ENCODE measurements around the gene C2. TPM values are rescaled to one million over a fixed set of nuclear protein-coding genes. Genes with fewer than 3 reads are reported as not detected.

Gene C2
- total and polyA plus RNA-seq, 4 experiments from 2014 or later = 2.1 to 3.2 TPM; not detected in 2

GRCh38 chr6:31898383-31899011 lies 29.0 kb upstream of the C2 start:
- Histone ChIP-seq H3K4me1 (ENCODE audit: insufficient read depth, low read length) (peaks cover 42% of the 10 kb centered on the region), H3K9me3 (ENCODE audit: control insufficient read depth in 1 of 2, low read length in 2 of 2) (no peaks in the 10 kb centered on the region), H3K27ac (ENCODE audit: low read depth, low read length) (peak overlapping the region; percentile 88), H3K27me3 (ENCODE audit: insufficient read depth, low read length) (no peaks in the 10 kb centered on the region), H3K36me3 (ENCODE audit: insufficient read depth, low read length) (peaks cover 9% of the 10 kb centered on the region), H3K4me3 (ENCODE audit: low read length in 2 of 2) (peak overlapping the region; percentile 71 to 92)
- Mint-ChIP-seq H3K36me3 (peaks cover under 1 to 28% of the 10 kb centered on the region in 2 donors), H3K4me1 (peaks cover 22 to 51% (median 35%) of the 10 kb centered on the region in 4 donors), H3K4me3 (peak overlapping the region; percentile 92 to 99 (median 96)), H3K9me3 (no peaks in the 10 kb centered on the region), H3K27ac (peak overlapping the region; percentile 95 to 99 (median 97)), H3K27me3 (no peaks in the 10 kb centered on the region)
- intact Hi-C loops (cut with micrococcal nuclease) = loop anchor here (1.0 to 5.0 kb wide), 5 partner anchors 61 to 1309 kb away; partner anchors contain the start of genes AGPAT1, BAG6, CSNK2B and LY6G5B
- DNase-seq = peak; percentile 61 to 67 (median 66)
- POLR2A ChIA-PET (ENCODE audit: partially characterized antibody) = interaction anchor here (0.6 to 2.8 kb wide), 23 partner anchors 10 to 405 kb away, joined by 3 to 21 read pairs (median 5); partner anchors contain the start of genes ABHD16A, BAG6, C6orf47 and CSNK2B
- CTCF ChIA-PET (ENCODE audit: partially characterized antibody) = interaction anchor here (1.0 to 2.3 kb wide), 7 partner anchors 9 to 71 kb away, joined by 4 to 9 read pairs (median 5); partner anchors contain the start of genes CFB, HSPA1B, NELFE and NEU1

GRCh38 chr6:31899215-31899614 lies 28.3 kb upstream of the C2 start:
- Mint-ChIP-seq H3K4me3 (peak overlapping the region in 7 of 8 donors; percentile 35 to 97 (median 75)), H3K9me3 (no peaks in the 10 kb centered on the region), H3K4me1 (peaks cover 22 to 51% (median 34%) of the 10 kb centered on the region in 4 donors), H3K27ac (peak overlapping the region in 6 of 7 donors; percentile 10 to 96 (median 73)), H3K36me3 (peaks cover 0 to 25% of the 10 kb centered on the region in 2 donors), H3K27me3 (no peaks in the 10 kb centered on the region)
- ChIA-PET CTCF (ENCODE audit: partially characterized antibody) (interaction anchor here (1.0 to 2.3 kb wide), 3 partner anchors 12 to 60 kb away, joined by 4 to 9 read pairs (median 6); partner anchors contain the start of genes NELFE and SKIC2), POLR2A (ENCODE audit: partially characterized antibody) (interaction anchor here (0.9 to 1.5 kb wide), 7 partner anchors 11 to 358 kb away, joined by 3 to 7 read pairs (median 5); partner anchors contain the start of genes ABHD16A, DDX39B and HSPA1B)
- DNase-seq = no peak
- no peak overlapping the region for H3K4me3 ChIP-seq (ENCODE audit: low read length in 2 of 2)
- no peaks in the 10 kb centered on the region for H3K9me3 ChIP-seq (ENCODE audit: control insufficient read depth in 1 of 2, low read length in 2 of 2)
- peaks cover 42% of the 10 kb centered on the region for H3K4me1 ChIP-seq (ENCODE audit: insufficient read depth, low read length)
- H3K27me3 ChIP-seq (ENCODE audit: insufficient read depth, low read length) = no peaks in the 10 kb centered on the region
- intact Hi-C loops (cut with micrococcal nuclease) = loop anchor here (5.0 kb wide), 3 partner anchors 232 to 1308 kb away; partner anchors contain the start of genes AGPAT1, CSNK2B, LY6G5B and RING1
- peaks cover 8% of the 10 kb centered on the region for H3K36me3 ChIP-seq (ENCODE audit: insufficient read depth, low read length)
- H3K27ac ChIP-seq (ENCODE audit: low read depth, low read length) = no peak overlapping the region

DNA sequence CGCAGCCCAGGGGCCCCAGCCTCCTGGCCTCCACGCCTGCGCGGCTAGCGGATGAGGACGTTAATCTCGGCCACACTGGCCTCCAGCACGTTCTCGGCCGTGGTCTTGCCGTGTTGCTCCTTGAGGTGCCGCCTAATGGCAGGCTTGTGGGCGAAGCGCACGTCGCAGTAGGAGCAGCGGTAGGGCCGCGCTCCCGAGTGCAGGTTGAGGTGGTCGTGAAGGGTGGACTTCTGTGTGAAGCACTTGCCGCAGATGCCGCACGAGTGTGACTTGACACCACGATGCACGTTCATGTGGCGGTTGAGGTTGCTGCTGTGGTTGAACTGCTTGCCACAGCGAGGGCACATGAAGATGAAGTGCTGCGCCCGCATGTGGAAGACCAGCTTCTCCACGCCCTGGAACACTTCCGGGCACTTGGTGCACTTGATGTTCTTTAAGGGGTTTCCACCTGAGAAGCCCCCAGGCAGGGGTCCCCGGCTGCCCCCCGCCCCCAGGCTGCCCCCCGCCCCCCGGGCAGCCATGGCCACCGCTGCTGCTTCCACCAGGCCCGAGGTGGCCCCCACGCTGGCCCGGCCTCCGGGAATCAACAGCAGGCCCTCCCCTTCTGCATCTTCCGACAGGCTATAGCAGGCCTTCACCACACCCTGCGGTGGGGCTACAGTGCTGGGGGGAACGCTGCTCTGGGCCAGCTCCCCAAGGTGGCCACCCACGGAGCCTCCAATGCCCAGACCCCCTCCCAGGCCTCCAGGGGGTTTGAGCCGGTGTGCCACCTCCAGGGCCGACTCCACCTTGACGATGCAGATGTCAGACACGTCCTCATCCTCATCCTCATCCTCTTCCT lies 27.4 kb upstream of the C2 start:
- H3K27me3 ChIP-seq (ENCODE audit: insufficient read depth, low read length) = no peaks in the 10 kb centered on the region
- intact Hi-C loops (cut with micrococcal nuclease) = loop anchor here (5.0 kb wide), 3 partner anchors 233 to 1307 kb away; partner anchors contain the start of genes AGPAT1, CSNK2B, LY6G5B and RING1
- H3K4me1 Mint-ChIP-seq = peaks cover 22 to 51% (median 34%) of the 10 kb centered on the region in 4 donors
- H3K27ac Mint-ChIP-seq = peak overlapping the region in 5 of 7 donors; percentile 36 to 96 (median 70)
- peak in 1 of 5 donors; percentile 51 for DNase-seq
- peak overlapping the region in 6 of 8 donors; percentile 15 to 85 (median 58) for H3K4me3 Mint-ChIP-seq
- H3K4me1 ChIP-seq (ENCODE audit: insufficient read depth, low read length) = peaks cover 42% of the 10 kb centered on the region
- CTCF ChIA-PET (ENCODE audit: partially characterized antibody) = no interaction called here
- no peaks in the 10 kb centered on the region for H3K9me3 ChIP-seq (ENCODE audit: control insufficient read depth in 1 of 2, low read length in 2 of 2)
- no peak overlapping the region for H3K4me3 ChIP-seq (ENCODE audit: low read length in 2 of 2)
- H3K36me3 ChIP-seq (ENCODE audit: insufficient read depth, low read length) = peaks cover 8% of the 10 kb centered on the region
- POLR2A ChIA-PET (ENCODE audit: partially characterized antibody) = interaction anchor here (1.1 kb wide), 1 partner anchor 359 kb away, joined by 3 read pairs; the partner anchor contains the start of gene DDX39B
- no peak overlapping the region for H3K27ac ChIP-seq (ENCODE audit: low read depth, low read length)
- H3K9me3 Mint-ChIP-seq = no peaks in the 10 kb centered on the region
- H3K36me3 Mint-ChIP-seq = peaks cover 0 to 23% of the 10 kb centered on the region in 2 donors
- no peaks in the 10 kb centered on the region for H3K27me3 Mint-ChIP-seq

- Histone ChIP-seq H3K9me3 (ENCODE audit: control insufficient read depth in 1 of 2, low read length in 2 of 2) (no peaks in the 10 kb centered on the region), H3K4me3 (ENCODE audit: low read length in 2 of 2) (peak overlapping the region in 1 of 2 donors; percentile 49), H3K27me3 (ENCODE audit: insufficient read depth, low read length) (no peaks in the 10 kb centered on the region), H3K36me3 (ENCODE audit: insufficient read depth, low read length) (peaks cover under 1% of the 10 kb centered on the region), H3K27ac (ENCODE audit: low read depth, low read length) (peak overlapping the region; percentile 58), H3K4me1 (ENCODE audit: insufficient read depth, low read length) (peaks cover 39% of the 10 kb centered on the region)
- Mint-ChIP-seq H3K9me3 (no peaks in the 10 kb centered on the region), H3K4me3 (peak overlapping the region in 7 of 8 donors; percentile 73 to 82 (median 75)), H3K4me1 (peaks cover 19 to 45% (median 31%) of the 10 kb centered on the region in 4 donors), H3K27ac (peak overlapping the region in 6 of 7 donors; percentile 9 to 78 (median 59)), H3K36me3 (peaks cover 0 to 16% of the 10 kb centered on the region in 2 donors), H3K27me3 (no peaks in the 10 kb centered on the region)
- POLR2A ChIA-PET (ENCODE audit: partially characterized antibody) = interaction anchor here (0.8 to 2.3 kb wide), 5 partner anchors 51 to 359 kb away, joined by 3 to 17 read pairs (median 4); partner anchors contain the start of genes DDX39B, DXO, NELFE and SKIC2
- DNase-seq = peak in 1 of 5 donors; percentile 40
- CTCF ChIA-PET (ENCODE audit: partially characterized antibody) = no interaction called here
- intact Hi-C loops (cut with micrococcal nuclease) = no loop called here
Measured at GRCh38 chr6:31900917-31901414, 26.6 kb upstream of the C2 start.

DNA sequence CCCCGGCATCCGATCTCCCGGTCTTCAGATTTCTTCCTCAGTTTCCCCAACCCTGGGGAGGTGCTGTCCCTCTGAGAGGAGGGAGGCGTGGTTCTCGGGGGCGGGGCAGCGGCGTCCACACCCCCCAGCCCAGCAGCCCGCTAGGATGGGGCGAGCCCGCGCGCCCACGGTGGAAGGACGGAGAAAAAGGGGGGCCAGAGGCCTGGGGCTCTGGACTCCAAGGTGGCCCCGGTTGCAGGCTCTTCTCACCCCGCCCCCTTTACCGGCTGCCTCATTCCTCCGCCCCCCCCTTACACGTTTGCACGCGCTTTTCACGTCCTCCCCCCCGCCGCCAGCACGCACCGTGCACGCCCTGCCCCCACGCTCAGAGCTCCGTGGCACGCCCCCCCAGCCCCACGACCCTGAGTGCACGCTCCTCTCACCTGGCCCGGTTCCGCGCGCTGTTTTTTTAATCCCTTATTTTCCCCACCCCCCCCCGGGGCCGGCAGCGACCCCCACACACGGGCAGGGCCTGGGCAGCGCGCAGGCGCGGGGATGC lies 26.0 kb upstream of the C2 start:
- ChIA-PET CTCF (ENCODE audit: partially characterized antibody) (no interaction called here), POLR2A (ENCODE audit: partially characterized antibody) (interaction anchor here (0.7 to 2.3 kb wide), 7 partner anchors 44 to 360 kb away, joined by 3 to 17 read pairs (median 4); partner anchors contain the start of genes DDX39B, DXO, NELFE and SKIC2)
- Histone ChIP-seq H3K4me1 (ENCODE audit: insufficient read depth, low read length) (peaks cover 34% of the 10 kb centered on the region), H3K36me3 (ENCODE audit: insufficient read depth, low read length) (no peaks in the 10 kb centered on the region), H3K4me3 (ENCODE audit: low read length in 2 of 2) (peak overlapping the region in 1 of 2 donors; percentile 49), H3K27me3 (ENCODE audit: insufficient read depth, low read length) (no peaks in the 10 kb centered on the region), H3K27ac (ENCODE audit: low read depth, low read length) (peak overlapping the region; percentile 58), H3K9me3 (ENCODE audit: control insufficient read depth in 1 of 2, low read length in 2 of 2) (no peaks in the 10 kb centered on the region)
- Mint-ChIP-seq H3K36me3 (peaks cover 0 to 13% of the 10 kb centered on the region in 2 donors), H3K4me1 (peaks cover 17 to 40% (median 29%) of the 10 kb centered on the region in 4 donors), H3K4me3 (peak overlapping the region in 7 of 8 donors; percentile 73 to 82 (median 75)), H3K9me3 (no peaks in the 10 kb centered on the region), H3K27me3 (peaks cover 0 to under 1% of the 10 kb centered on the region in 2 donors), H3K27ac (peak overlapping the region in 5 of 7 donors; percentile 48 to 74 (median 71))
- peak; percentile 69 to 77 (median 71) for DNase-seq
- intact Hi-C loops (cut with micrococcal nuclease) = no loop called here

DNA sequence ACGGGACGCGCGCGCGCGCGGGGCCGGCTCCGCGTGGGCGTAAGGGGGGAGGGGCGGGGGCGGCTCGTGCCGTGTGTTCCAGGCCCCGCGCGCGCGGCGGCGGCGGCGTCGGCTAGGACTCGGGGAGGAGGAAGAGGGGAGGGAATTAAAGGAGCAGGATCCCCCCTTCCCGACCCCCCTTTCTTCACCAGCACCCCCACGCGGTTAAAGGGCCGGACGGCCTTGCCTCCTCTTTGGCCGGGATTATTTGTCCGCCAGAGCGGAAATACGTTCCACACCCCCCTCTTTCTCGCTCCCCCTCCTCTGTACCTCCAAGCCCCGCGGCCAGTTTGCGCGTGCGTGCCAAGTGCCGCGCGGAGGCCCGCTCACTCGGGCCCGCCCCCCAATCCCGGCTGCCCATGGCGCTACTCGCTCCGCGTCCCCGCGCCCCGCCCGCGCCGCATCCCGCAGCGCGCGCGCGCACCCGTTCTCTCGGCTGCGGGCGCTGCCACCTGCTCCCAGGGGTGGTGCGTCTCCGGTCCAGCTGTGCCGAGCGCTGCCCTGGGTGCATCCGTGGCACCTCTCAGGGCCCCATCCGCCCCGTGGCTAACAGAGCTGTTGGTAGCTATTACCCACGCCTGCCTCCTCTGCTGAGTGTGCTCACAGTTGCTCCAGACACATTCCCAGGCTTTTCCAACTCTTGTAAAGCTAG lies 25.4 kb upstream of the C2 start, which contains the start of gene ZBTB12:
Gene ZBTB12 (minus strand): TSS at position 134 of the 691 bp plus-strand sequence. CDS start 781 bp downstream, outside the sequence.
- Histone ChIP-seq H3K4me1 (ENCODE audit: insufficient read depth, low read length) (peaks cover 30% of the 10 kb centered on the region), H3K27me3 (ENCODE audit: insufficient read depth, low read length) (no peaks in the 10 kb centered on the region), H3K9me3 (ENCODE audit: control insufficient read depth in 1 of 2, low read length in 2 of 2) (no peaks in the 10 kb centered on the region), H3K27ac (ENCODE audit: low read depth, low read length) (peak within 1 kb of the TSS; percentile 58), H3K36me3 (ENCODE audit: insufficient read depth, low read length) (no peaks in the 10 kb centered on the region), H3K4me3 (ENCODE audit: low read length in 2 of 2) (peak within 1 kb of the TSS; percentile 49 to 78)
- intact Hi-C loops (cut with micrococcal nuclease) = no loop called here
- peak; percentile 83 to 87 (median 86) for DNase-seq
- peak within 1 kb of the TSS; percentile 71 to 95 (median 89) for H3K27ac Mint-ChIP-seq
- H3K27me3 Mint-ChIP-seq = peaks cover 0 to 1% of the 10 kb centered on the region in 2 donors
- ChIA-PET POLR2A (ENCODE audit: partially characterized antibody) (interaction anchor here (0.6 to 2.3 kb wide), 17 partner anchors 12 to 280 kb away, joined by 3 to 17 read pairs (median 4); partner anchors contain the start of genes ABHD16A, C6orf47, DXO and LSM2), CTCF (ENCODE audit: partially characterized antibody) (interaction anchor here (0.8 kb wide), 1 partner anchor 17 kb away, joined by 3 read pairs; no protein-coding TSS in a partner anchor)
- H3K4me1 Mint-ChIP-seq = peaks cover 17 to 36% (median 27%) of the 10 kb centered on the region in 4 donors
- H3K4me3 Mint-ChIP-seq = peak within 1 kb of the TSS; percentile 78 to 92 (median 90)
- H3K9me3 Mint-ChIP-seq = no peaks in the 10 kb centered on the region
- H3K36me3 Mint-ChIP-seq = peaks cover 0 to 11% of the 10 kb centered on the region in 2 donors
